MM.1S (cell line): ENCODE measurements around the gene RAVER2.
"Not testable (repeated sequence)": the region's sequence is repeated elsewhere in the genome, so short reads cannot be mapped to it uniquely, and the experiment has no call there.

Experiments used
- DNase-seq: peaks from one replicate; pipeline ENCODE4 v3.0.0-alpha.2; 2015
- H2AFZ ChIP-seq: fragments of 300-600 bp; sonication (generic); 2 replicates; pipeline ENCODE4 v1.6.0; 2016; ENCODE audit warnings: antibody characterized with exemption, low read length
- H3F3A ChIP-seq: fragments of 300-600 bp; sonication (generic); 2 replicates; pipeline ENCODE4 v1.6.1; 2016; ENCODE audit warnings: mild to moderate bottlenecking, antibody characterized with exemption, low read length, moderate library complexity, mixed read lengths; ENCODE audit not compliant: insufficient read depth
- H3K27ac ChIP-seq: fragments of 300-600 bp; sonication (generic); 2 replicates; pipeline ENCODE4 v1.5.1; 2016; ENCODE audit warnings: mild to moderate bottlenecking, low read length
- H3K27me3 ChIP-seq: fragments of 300-600 bp; sonication (generic); replicated peaks from 2 replicates; pipeline ENCODE4 v1.6.0; 2016; ENCODE audit warnings: low read length; ENCODE audit not compliant: insufficient read depth
- H3K36me3 ChIP-seq: fragments of 300-600 bp; sonication (generic); replicated peaks from 2 replicates; pipeline ENCODE4 v1.6.1; 2016; ENCODE audit warnings: mild to moderate bottlenecking, low read length, mixed read lengths; ENCODE audit not compliant: insufficient read depth
- H3K4me1 ChIP-seq: fragments of 300-600 bp; sonication (generic); 2 replicates; pipeline ENCODE4 v1.6.1; 2016; ENCODE audit warnings: low read length, mixed read lengths
- H3K4me2 ChIP-seq: fragments of 300-600 bp; sonication (generic); 2 replicates; pipeline ENCODE4 v1.6.0; 2016; ENCODE audit warnings: low read depth, low read length
- H3K4me3 ChIP-seq: fragments of 300-600 bp; sonication (generic); 2 replicates; pipeline ENCODE4 v1.5.1; 2016; ENCODE audit warnings: low read length, mixed read lengths
- H3K79me2 ChIP-seq: fragments of 300-600 bp; sonication (generic); 2 replicates; pipeline ENCODE4 v1.6.1; 2016; ENCODE audit warnings: mixed run types, low read length, mixed read lengths
- H3K9ac ChIP-seq: fragments of 300-600 bp; sonication (generic); 2 replicates; pipeline ENCODE4 v1.6.1; 2016; ENCODE audit warnings: low read length, mixed read lengths
- H3K9me2 ChIP-seq: fragments of 300-600 bp; sonication (generic); replicated peaks from 2 replicates; pipeline ENCODE4 v1.6.1; 2016; ENCODE audit warnings: mild to moderate bottlenecking, low read length, mixed read lengths; ENCODE audit not compliant: insufficient read depth
- H3K9me3 ChIP-seq: fragments of 300-600 bp; sonication (generic); replicated peaks from 2 replicates; pipeline ENCODE4 v1.6.1; 2016; ENCODE audit warnings: mild to moderate bottlenecking, low read length, mixed read lengths; ENCODE audit not compliant: insufficient read depth
- H4K20me1 ChIP-seq: fragments of 300-600 bp; sonication (generic); 2 replicates; pipeline ENCODE4 v1.6.1; 2016; ENCODE audit warnings: mild to moderate bottlenecking, low read length, moderate library complexity, mixed read lengths; ENCODE audit not compliant: insufficient read depth
- EZH2 ChIP-seq: fragments of 300-600 bp; sonication (generic); optimal IDR thresholded peaks from 2 replicates; pipeline ENCODE3; 2017; ENCODE audit warnings: low read depth, mild to moderate bottlenecking, antibody characterized with exemption, low read length, mixed read lengths
- EZH2phosphoT487 ChIP-seq: fragments of 300-600 bp; sonication (generic); IDR thresholded peaks from 2 replicates; pipeline ENCODE4 v1.6.1; 2018; ENCODE audit warnings: antibody characterized with exemption, low read length
- TF ChIP-seq, protein P1 (sequence below): fragments of 300-600 bp; sonication (generic); IDR thresholded peaks from 2 replicates; pipeline ENCODE4 v1.5.1; 2016; ENCODE audit warnings: antibody characterized with exemption, low read length, mixed read lengths

Gene RAVER2

DNA sequence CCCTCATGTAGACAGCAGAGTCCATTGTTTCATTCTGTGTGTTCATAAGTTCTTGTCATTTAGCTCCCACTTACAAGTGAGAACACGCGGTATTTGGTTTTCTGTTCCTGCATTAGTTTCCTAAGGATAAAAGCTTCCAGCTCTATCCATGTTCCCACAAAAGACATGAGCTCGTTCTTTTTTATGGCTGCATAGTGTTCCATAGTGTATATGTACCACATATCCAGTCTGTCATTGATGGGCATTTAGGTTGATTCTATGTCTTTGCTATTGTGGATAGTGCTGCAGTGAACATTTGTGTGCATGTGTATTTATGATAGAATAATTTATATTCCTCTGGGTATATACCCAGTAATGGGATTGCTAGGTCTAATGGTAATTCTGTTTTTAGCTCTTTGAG lies 75.7 kb downstream of the RAVER2 start:
- not testable (repeated sequence) for H3K27ac ChIP-seq, H3K27me3 ChIP-seq, H3K79me2 ChIP-seq, DNase-seq, H3K9me3 ChIP-seq, H3K4me1 ChIP-seq, H4K20me1 ChIP-seq, H3K4me3 ChIP-seq, H3K9ac ChIP-seq, H3K9me2 ChIP-seq, H3K36me3 ChIP-seq, H3K4me2 ChIP-seq, H3F3A ChIP-seq, H2AFZ ChIP-seq

DNA sequence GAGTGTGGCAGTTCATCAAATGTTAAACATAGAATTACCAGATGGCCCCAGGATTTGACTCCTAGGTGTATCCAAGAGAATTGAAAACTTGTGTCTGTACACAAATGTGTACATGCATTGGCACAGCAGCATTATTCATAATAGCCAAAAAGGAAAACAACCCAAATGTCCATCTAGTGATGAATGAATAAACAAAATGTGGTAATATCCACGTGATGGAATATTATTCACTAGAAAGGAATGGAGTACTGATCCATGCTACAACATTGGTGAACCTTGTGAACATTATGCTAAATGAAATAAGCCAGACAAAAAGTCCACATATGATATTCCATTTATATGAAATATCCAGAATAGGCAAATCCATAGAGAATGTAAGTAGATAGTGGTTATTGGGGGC lies 77.7 kb downstream of the RAVER2 start:
- Histone ChIP-seq H4K20me1 (no peaks in the 10 kb centered on the region; the same call in 1 of the 2 replicates), H3K27ac (no peak overlapping the region), H3K4me2 (no peak overlapping the region), H3K4me1 (peaks cover 8% of the 10 kb centered on the region), H3K9me2 (no peaks in the 10 kb centered on the region), H3K9ac (no peak overlapping the region), H3K27me3 (no peaks in the 10 kb centered on the region), H3K4me3 (no peak overlapping the region), H3F3A (peaks cover 9% of the 10 kb centered on the region; the same call in 1 of the 2 replicates), H3K36me3 (no peaks in the 10 kb centered on the region), H3K79me2 (no peaks in the 10 kb centered on the region), H2AFZ (no peak overlapping the region), H3K9me3 (no peaks in the 10 kb centered on the region)
- no peak for DNase-seq
- TF ChIP-seq EZH2phosphoT487 (no peak), EZH2 (no peak)
- TF ChIP-seq, protein P1, sequence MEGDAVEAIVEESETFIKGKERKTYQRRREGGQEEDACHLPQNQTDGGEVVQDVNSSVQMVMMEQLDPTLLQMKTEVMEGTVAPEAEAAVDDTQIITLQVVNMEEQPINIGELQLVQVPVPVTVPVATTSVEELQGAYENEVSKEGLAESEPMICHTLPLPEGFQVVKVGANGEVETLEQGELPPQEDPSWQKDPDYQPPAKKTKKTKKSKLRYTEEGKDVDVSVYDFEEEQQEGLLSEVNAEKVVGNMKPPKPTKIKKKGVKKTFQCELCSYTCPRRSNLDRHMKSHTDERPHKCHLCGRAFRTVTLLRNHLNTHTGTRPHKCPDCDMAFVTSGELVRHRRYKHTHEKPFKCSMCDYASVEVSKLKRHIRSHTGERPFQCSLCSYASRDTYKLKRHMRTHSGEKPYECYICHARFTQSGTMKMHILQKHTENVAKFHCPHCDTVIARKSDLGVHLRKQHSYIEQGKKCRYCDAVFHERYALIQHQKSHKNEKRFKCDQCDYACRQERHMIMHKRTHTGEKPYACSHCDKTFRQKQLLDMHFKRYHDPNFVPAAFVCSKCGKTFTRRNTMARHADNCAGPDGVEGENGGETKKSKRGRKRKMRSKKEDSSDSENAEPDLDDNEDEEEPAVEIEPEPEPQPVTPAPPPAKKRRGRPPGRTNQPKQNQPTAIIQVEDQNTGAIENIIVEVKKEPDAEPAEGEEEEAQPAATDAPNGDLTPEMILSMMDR, result no peak

DNA sequence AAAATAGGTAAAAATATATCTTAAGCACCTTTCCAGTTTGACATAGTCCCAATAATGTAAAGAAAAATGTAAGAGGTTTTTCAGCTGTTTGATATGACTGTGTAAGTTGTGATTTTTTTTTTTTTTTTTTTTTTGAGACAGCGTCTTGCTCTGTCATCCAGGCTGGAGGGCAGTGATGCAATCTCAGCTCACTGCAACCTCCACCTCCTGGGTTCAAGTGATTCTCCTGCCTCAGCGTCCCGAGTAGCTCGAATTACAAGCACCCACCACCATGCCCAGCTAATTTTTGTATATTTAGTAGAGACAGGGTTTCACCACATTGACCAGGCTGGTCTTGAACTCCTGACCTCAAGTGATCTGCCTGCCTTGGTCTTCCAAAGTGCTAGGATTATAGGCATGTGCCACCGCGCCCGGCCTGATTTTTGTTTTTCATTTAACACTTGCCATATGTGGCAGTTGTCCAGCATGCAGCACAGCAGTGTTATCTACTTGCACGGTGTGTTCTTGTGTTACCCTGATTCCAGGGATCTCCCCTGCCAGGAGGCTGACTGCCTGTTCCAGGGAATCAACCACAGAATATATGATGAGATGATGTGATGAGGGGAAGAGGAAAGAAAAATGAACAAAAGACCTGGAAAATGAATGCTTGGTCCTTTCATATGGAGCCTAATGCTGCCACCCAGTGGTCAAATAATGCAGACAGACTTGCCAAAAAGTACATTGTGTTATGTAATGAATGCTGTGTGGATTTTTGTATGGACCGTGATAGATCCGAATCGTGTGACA lies 79.0 kb downstream of the RAVER2 start:
- no peak overlapping the region for H3K4me3 ChIP-seq
- H3K9me3 ChIP-seq, result no peaks in the 10 kb centered on the region
- H3K4me1 ChIP-seq, result peaks cover 19% of the 10 kb centered on the region
- H3K36me3 ChIP-seq, result no peaks in the 10 kb centered on the region
- no peaks in the 10 kb centered on the region for H3K79me2 ChIP-seq
- TF ChIP-seq EZH2 (no peak), EZH2phosphoT487 (no peak)
- TF ChIP-seq, protein P1, result peak; percentile 82
- no peaks in the 10 kb centered on the region; the same call in 1 of the 2 replicates for H4K20me1 ChIP-seq
- peak; percentile 68 for DNase-seq
- no peaks in the 10 kb centered on the region for H3K27me3 ChIP-seq
- no peak overlapping the region for H2AFZ ChIP-seq
- no peak overlapping the region for H3K27ac ChIP-seq
- no peak overlapping the region for H3K4me2 ChIP-seq
- no peaks in the 10 kb centered on the region for H3K9me2 ChIP-seq
- H3F3A ChIP-seq, result peaks cover 12% of the 10 kb centered on the region
- no peak overlapping the region for H3K9ac ChIP-seq

DNA sequence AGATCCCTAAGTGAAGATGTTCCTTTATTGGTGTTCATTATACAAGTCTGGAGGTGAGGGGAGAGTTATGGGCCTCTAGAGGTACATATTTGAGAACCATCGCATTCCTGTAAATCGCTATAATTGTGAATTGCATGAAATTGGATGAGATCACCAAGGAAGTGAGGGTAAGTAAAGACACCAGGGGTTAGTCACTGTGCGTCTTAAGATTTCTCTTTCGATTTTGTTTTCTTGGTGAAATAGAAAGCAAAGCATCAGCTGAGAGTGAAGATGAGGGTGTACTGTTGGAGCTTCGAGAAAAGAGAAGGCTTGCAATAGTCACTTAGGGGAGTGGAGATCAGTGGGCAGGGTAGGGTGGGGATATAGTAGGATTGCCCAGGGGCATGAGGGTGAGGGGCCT lies 82.1 kb downstream of the RAVER2 start:
- H3K9me2 ChIP-seq, result no peaks in the 10 kb centered on the region
- no peaks in the 10 kb centered on the region for H3K36me3 ChIP-seq
- H3K4me1 ChIP-seq, result peaks cover 32% of the 10 kb centered on the region
- peak overlapping the region; percentile 41; the same call in 1 of the 2 replicates for H3K27ac ChIP-seq
- H4K20me1 ChIP-seq, result no peaks in the 10 kb centered on the region
- peak overlapping the region; percentile 47 for H2AFZ ChIP-seq
- peaks cover 17% of the 10 kb centered on the region for H3F3A ChIP-seq
- H3K79me2 ChIP-seq, result no peaks in the 10 kb centered on the region
- H3K9ac ChIP-seq, result peak overlapping the region; percentile 9; the same call in 1 of the 2 replicates
- H3K27me3 ChIP-seq, result no peaks in the 10 kb centered on the region
- peak overlapping the region; percentile 67 for H3K4me2 ChIP-seq
- no peaks in the 10 kb centered on the region for H3K9me3 ChIP-seq
- peak overlapping the region; percentile 38 for H3K4me3 ChIP-seq
- peak; percentile 82 for DNase-seq
- TF ChIP-seq EZH2phosphoT487, result no peak
- no peak for TF ChIP-seq EZH2
- TF ChIP-seq, protein P1, result no peak
